ENCODE results near the gene LATS2.
"Not testable (repeated sequence)": the region's sequence is repeated elsewhere in the genome, so short reads cannot be mapped to it uniquely, and the experiment has no call there.

- not testable (repeated sequence) for TF ChIP-seq CTCF (IDR thresholded peaks at IDR 0.05; ENCODE audit: low read depth, low read length); POLR2A (IDR thresholded peaks at IDR 0.05; ENCODE audit: extremely low read depth, insufficient read length); MAX (IDR thresholded peaks at IDR 0.05; ENCODE audit: low read depth, low read length)
Measured at GRCh38 chr13:21049731-21050130, 11.7 kb downstream of the LATS2 start.
